Hematopoietic multipotent progenitor cell (in vitro differentiated cells): Measurements from ENCODE around the gene GYPE. TPM values are rescaled to one million over a fixed set of nuclear protein-coding genes. Genes with fewer than 3 reads are reported as not detected.
"Not testable (repeated sequence)": the region's sequence is repeated elsewhere in the genome, so short reads cannot be mapped to it uniquely, and the experiment has no call there.

Experiments used
- DNase-seq, 3 donors: peaks; one replicate each; pipeline ENCODE4 v3.0.0-alpha.2; 2011 to 2015; ENCODE audit warnings: low read depth in 2 of 3, low spot score in 2 of 3
- total RNA-seq: library from RNA; depleted of rRNA; stranded (reverse); fragments of >200 nt; gene quantifications from one replicate; pipeline ENCODE4 v1.2.3, GENCODE V29; 2012

The GYPE gene
- 2.2 TPM for total RNA-seq

DNA sequence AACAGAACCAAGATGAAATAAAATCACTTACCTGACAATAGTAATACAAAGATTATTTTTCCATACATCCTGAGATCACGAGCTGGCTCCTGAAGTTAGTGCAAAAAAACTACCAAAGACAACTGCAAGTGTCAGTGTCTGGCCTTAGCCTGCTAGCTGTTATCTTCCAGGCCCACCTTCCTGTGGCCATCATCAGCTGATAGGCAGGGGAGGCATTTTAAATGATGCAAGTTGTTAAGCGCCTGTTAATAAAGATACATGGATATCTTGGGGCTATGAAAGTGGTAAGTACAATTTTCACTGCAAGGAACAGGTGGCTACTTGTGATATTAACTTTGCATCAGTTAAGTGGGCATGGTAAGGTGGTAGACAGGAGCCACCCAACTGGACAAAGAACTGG is at the start of gene GYPE:
GYPE (minus strand) TSS at position 120 of the 400 bp plus-strand sequence; CDS start at position 68, 52 bp downstream.
- DNase-seq, result peak in 2 of 3 donors; percentile 18 to 34

DNA sequence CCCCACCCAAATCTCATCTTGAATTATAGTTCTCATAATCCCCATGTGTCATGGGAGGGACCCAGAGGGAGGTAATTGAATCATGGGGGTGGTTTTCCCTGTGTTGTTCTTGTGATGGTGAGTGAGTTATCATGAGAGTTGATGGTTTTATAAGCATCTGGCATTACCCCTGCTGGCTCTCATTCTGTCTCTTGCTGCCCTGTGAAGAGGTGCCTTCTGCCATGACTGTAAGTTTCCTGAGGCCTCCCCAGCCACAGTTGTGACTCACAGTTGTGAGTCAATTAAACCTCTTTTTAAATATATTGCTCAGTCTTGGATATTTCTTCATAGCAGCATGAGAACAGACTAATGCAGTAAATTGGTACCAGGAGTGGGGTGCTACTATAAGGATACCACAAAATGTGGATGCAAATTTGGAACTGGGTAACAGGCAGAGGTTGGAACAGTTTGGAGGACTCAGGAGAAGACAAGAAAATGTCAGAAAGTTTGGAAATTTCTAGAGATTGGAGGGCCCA is 46.2 kb upstream of the GYPE start:
- DNase-seq, result not testable (repeated sequence)

DNA sequence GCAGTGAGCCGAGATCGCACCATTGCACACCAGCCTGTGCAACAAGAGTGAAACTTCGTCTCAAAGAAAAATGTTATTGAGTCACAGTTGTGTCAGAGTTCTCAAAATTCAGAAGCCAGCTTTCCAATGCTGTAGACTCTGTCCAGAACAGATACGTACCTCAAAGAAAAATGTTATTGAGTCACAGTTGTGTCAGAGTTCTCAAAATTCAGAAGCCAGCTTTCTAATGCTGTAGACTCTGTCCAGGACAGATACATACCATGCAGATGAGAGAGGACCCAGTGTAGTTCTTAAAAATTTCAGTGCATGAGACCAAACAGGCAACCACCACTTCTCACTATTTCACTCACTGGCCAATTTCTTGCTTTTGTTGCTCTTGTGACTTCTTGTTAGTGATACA is 45.6 kb upstream of the GYPE start:
- DNase-seq, result not testable (repeated sequence)

- DNase-seq, result peak in 1 of 3 donors; percentile 38
Observed at GRCh38 chr4:143950185-143950584, 44.8 kb upstream of the GYPE start.

DNA sequence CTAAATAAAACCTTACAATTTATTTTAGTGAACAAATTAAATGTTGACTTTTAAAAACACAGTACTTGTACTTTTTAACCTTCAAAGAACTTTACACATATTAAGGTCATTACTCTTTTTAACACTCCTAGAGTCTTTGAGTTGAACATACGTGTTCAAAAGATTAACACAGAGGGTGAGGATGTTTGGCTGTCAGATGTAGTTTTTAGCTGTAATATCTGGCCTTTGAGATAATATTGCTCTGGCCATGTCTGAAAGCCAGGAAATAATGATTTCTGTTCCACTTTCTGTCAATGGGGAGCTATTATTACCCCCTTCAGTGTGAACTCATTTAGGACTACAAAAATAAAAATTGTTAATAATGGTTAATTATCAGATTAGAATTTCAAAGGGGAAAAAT is 42.1 kb upstream of the GYPE start:
- DNase-seq, result not testable (repeated sequence)

- not testable (repeated sequence) for DNase-seq
Observed at GRCh38 chr4:143940708-143941107, 35.3 kb upstream of the GYPE start.

- no peak for DNase-seq
Observed at GRCh38 chr4:143939528-143939927, 34.2 kb upstream of the GYPE start.

GRCh38 chr4:143938890-143939289 is 33.5 kb upstream of the GYPE start:
- DNase-seq, result not testable (repeated sequence)

GRCh38 chr4:143921181-143921580 is 15.8 kb upstream of the GYPE start:
- peak in 2 of 3 donors; percentile 59 to 60 for DNase-seq

DNA sequence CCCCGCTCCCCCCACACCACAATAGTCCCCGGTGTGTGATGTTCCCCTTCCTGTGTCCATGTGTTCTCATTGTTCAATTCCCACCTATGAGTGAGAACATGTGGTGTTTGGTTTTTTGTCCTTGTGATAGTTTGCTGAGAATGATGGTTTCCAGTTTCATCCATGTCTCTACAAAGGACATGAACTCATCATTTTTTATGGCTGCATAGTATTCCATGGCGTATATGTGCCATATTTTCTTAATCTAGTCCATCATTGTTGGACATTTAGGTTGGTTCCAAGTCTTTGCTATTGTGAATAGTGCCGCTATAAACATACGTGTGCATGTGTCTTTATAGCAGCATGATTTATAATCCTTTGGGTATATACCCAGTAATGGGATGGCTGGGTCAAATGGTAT is 11.1 kb upstream of the GYPE start:
- DNase-seq, result not testable (repeated sequence)

GRCh38 chr4:143912478-143912877 is 7.1 kb upstream of the GYPE start:
- DNase-seq, result not testable (repeated sequence)

GRCh38 chr4:143911528-143912417 is 6.4 kb upstream of the GYPE start:
- DNase-seq, result peak in 2 of 3 donors; percentile 42 to 57

- DNase-seq, result not testable (repeated sequence)
Observed at GRCh38 chr4:143910906-143911305, 5.5 kb upstream of the GYPE start.

GRCh38 chr4:143907811-143908210 is 2.5 kb upstream of the GYPE start:
- peak in 2 of 3 donors; percentile 44 to 68 for DNase-seq

GRCh38 chr4:143904431-143904830 is 928 bp downstream of the GYPE start:
- DNase-seq, result not testable (repeated sequence)

DNA sequence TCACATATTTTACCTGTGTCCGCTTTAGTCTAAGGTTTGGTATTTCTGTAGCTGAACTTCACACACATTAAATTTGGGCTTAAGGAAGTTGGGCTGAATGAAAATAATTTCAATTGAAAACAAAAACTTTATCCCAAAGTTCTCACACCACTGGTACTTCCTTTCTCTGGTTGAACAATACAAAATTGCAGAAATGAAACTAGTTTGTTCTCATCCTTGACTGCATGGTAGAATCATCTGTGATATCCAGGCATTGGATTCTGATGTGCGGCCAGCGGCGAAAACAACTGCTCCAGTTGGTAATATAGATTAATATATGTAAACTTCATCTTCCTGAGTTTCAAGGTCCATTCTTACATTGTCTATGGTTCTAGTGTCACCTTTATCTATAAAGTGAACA is 15.0 kb downstream of the GYPE start:
- not testable (repeated sequence) for DNase-seq

GRCh38 chr4:143888189-143888588 is 17.2 kb downstream of the GYPE start:
- DNase-seq, result not testable (repeated sequence)

DNA sequence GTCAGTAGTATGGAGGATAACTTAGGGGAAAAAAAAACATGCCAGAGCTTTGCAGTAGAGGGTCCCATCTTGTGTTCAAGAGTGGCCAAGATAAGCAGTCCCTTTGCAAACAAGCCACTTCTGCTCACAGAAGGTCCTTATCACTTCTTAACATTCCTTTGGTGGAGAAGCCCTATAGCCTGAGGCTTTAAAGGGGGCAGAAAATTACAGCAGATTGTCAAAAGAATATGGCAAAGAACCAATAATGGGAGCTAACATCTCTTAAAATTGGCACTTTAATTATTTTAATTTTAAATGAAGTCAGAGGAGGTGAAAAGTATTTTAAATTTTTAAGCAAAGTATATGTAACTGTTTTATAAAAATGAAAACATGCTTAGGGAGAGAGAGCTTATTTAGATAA is 20.4 kb downstream of the GYPE start:
- not testable (repeated sequence) for DNase-seq

- no peak for DNase-seq
Observed at GRCh38 chr4:143883529-143883928, 21.8 kb downstream of the GYPE start.

DNA sequence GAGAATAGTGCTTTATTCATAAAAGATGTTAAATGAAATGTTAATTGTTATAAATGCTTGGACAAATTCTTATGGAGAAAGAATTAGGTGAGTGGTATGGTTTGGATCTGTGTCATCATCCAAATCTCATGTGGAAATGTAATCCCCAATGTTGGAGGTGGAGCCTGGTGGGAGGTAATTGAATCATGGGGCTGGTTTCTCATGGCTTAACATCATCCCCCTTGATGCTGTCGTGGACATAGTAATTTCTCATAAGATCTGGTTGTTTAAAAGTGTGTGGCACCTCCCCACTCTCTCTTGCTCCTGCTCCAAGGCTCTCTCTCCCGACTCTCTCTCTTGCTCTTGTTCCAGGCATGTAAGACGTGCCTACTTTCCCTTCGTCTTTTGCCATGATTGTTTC is 22.5 kb downstream of the GYPE start:
- no peak for DNase-seq

DNA sequence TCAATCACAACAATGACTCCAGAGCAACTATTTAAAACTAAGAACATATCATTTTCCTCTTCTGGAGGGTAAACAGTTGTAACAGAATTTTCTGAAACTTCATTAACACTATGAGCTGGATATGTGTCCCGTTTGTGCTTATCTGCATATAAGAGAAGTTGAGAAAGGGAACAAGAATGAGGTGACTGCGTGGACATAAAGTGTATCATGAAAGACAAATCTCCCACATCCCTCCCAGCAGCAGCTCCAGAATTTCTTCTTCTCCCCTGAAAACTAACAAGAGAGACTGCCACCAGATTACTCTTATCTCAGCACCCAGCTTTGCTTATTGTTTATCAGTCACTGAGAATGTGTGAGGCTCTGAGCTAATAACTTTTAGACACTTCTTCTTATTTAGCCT is 25.8 kb downstream of the GYPE start:
- not testable (repeated sequence) for DNase-seq

DNA sequence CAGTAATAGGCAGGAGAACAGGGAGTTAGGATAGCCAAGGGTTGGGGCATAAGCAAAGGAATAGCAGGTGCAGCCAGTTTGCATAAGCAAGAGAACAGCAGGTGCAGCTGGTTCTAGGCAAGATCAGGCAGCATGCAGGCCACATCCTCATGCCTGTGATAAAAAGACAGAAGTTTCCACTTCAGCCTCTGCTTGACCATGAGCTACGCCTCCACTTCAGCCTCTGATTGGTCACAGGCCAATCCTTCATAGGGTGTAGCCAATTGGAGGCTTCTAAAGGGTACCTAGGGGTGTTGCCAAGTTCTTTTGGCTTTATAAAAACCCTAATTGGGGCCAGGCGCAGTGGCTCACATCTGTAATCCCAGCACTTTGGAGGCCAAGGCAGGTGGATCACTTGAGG is 30.0 kb downstream of the GYPE start:
- not testable (repeated sequence) for DNase-seq
